Panc1 (cell line): Measurements from ENCODE around the gene FAM131A. TPM values are rescaled to one million over a fixed set of nuclear protein-coding genes. Genes with fewer than 3 reads are reported as not detected.

Experiments used
- ATAC-seq: fragments of 200-7000 bp; cut with Tn5 transposase; 2 replicates; pipeline ENCODE4 v1.9.1; 2020; ENCODE audit warnings: mild to moderate bottlenecking, moderate library complexity
- BruUV-seq: library from RNA; stranded (reverse); fragments of 400-500 nt; replicated peaks from 2 replicates; lab custom pipeline; 2021; lab: Mats Ljungman, UMichigan
- CTCF ChIA-PET: fragments of 300-600 bp; sonication (Branson Sonifier 250); formaldehyde crosslinking; loops from one replicate; lab custom pipeline; 2022; ENCODE audit warnings: antibody characterized with exemption; lab: Charles Lee
- POLR2A ChIA-PET: fragments of 300-600 bp; sonication (Branson Sonifier 250); formaldehyde crosslinking; loops from one replicate; lab custom pipeline; 2022; ENCODE audit warnings: antibody characterized with exemption; lab: Charles Lee
- DNase-seq: peaks from one replicate; pipeline ENCODE4 v3.0.0-alpha.2; 2010; ENCODE audit warnings: low read depth, low spot score
- H3K27ac ChIP-seq: 2 replicates; pipeline ENCODE4 v1.5.1; 2011; ENCODE audit warnings: mild to moderate bottlenecking, low read length, inconsistent platforms
- H3K27me3 ChIP-seq: fragments of 200-500 bp; sonication (Bioruptor generic); 2 replicates; pipeline ENCODE4 v1.6.0; 2014; ENCODE audit warnings: low read length, inconsistent platforms; ENCODE audit not compliant: control insufficient read depth, insufficient read depth
- H3K36me3 ChIP-seq: fragments of 200-500 bp; sonication (Bioruptor generic); 2 replicates; pipeline ENCODE4 v1.5.1; 2014; ENCODE audit warnings: inconsistent platforms, mild to moderate bottlenecking, low read length, moderate library complexity; ENCODE audit not compliant: control insufficient read depth, insufficient read depth
- H3K4me1 ChIP-seq: 2 replicates; pipeline ENCODE4 v1.5.1; 2011; ENCODE audit warnings: inconsistent platforms, mild to moderate bottlenecking, low read length, moderate library complexity; ENCODE audit not compliant: control insufficient read depth, insufficient read depth
- H3K4me3 ChIP-seq, 2 experiments: 2 replicates each; pipeline ENCODE4 v1.5.1; 2011 to 2012; ENCODE audit warnings: low read depth in 2 of 2, low read length in 2 of 2, mild to moderate bottlenecking in 2 of 2, inconsistent platforms in 1 of 2, moderate library complexity in 1 of 2
- H3K9me3 ChIP-seq: fragments of 200-500 bp; sonication (Bioruptor generic); 2 replicates; pipeline ENCODE4 v1.5.1; 2014; ENCODE audit warnings: low read depth, mild to moderate bottlenecking, inconsistent platforms, low read length, moderate library complexity; ENCODE audit not compliant: control insufficient read depth, insufficient read depth
- CTCF ChIP-seq: fragments of 450-650 bp; IDR thresholded peaks from 2 replicates; pipeline ENCODE4 v1.5.1; 2017; ENCODE audit warnings: mild to moderate bottlenecking
- POLR2AphosphoS5 ChIP-seq: IDR thresholded peaks from 2 replicates; pipeline ENCODE4 v1.6.1; 2012; ENCODE audit warnings: mild to moderate bottlenecking, low read depth, low read length, moderate library complexity
- SIN3A ChIP-seq: IDR thresholded peaks from 2 replicates; pipeline ENCODE4 v1.6.1; 2012; ENCODE audit warnings: low read depth, mild to moderate bottlenecking, low read length, moderate library complexity, borderline replicate concordance; ENCODE audit not compliant: insufficient read depth
- TCF7L2 ChIP-seq: IDR thresholded peaks from 2 replicates; pipeline ENCODE4 v1.6.1; 2011; ENCODE audit warnings: mild to moderate bottlenecking, low read depth, low read length, inconsistent platforms
- in situ Hi-C: cut with HindIII; loops from 2 replicates; pipeline ENCODE4 v1.10.0; 2016; ENCODE audit warnings: low sequenced_read_pairs, low pct_unique_long_range_greater_than_20kb
- intact Hi-C: fragments of 100-400 bp; cut with micrococcal nuclease; formaldehyde crosslinking; loops from one replicate; pipeline ENCODE4 v1.10.0; 2022; ENCODE audit not compliant: unreplicated experiment
- total RNA-seq: library from RNA; stranded (reverse); gene quantifications from one replicate; pipeline ENCODE4 v1.2.1, GENCODE V29; 2021; ENCODE audit not compliant: unreplicated experiment
- TF ChIP-seq, protein P1 (sequence below), 2 experiments: IDR thresholded peaks; 2 replicates each; pipeline ENCODE4 v1.6.1; 2011 to 2012; ENCODE audit warnings: low read depth in 2 of 2, control low read depth in 1 of 2, low read length in 1 of 2, mild to moderate bottlenecking in 1 of 2, moderate library complexity in 1 of 2; ENCODE audit not compliant: insufficient read depth in 1 of 2

FAM131A gene
- total RNA-seq, 1 experiment from 2014 or later: 30.1 TPM

- no peaks in the 10 kb centered on the region for H3K27me3 ChIP-seq
- no peaks in the 10 kb centered on the region for H3K9me3 ChIP-seq
- DNase-seq (no peak), ATAC-seq (no peak)
- H3K36me3 ChIP-seq: peaks cover 13% of the 10 kb centered on the region
- in situ Hi-C loops: no loop called here
- no TSS peak for BruUV-seq
- TF ChIP-seq SIN3A: 0 out of 2 replicates have a peak, but pooled peaks have one; percentile 2
- no peak for TF ChIP-seq TCF7L2
- CTCF ChIA-PET: no interaction called here
- peak overlapping the region; percentile 91 to 96 for H3K4me3 ChIP-seq
- POLR2A ChIA-PET: no interaction called here
- intact Hi-C loops: no loop called here
- H3K4me1 ChIP-seq: peaks cover 40% of the 10 kb centered on the region
- peak overlapping the region; percentile 94 for H3K27ac ChIP-seq
Measured at GRCh38 chr3:184315543-184315867, 21.9 kb upstream of the FAM131A start.

DNA sequence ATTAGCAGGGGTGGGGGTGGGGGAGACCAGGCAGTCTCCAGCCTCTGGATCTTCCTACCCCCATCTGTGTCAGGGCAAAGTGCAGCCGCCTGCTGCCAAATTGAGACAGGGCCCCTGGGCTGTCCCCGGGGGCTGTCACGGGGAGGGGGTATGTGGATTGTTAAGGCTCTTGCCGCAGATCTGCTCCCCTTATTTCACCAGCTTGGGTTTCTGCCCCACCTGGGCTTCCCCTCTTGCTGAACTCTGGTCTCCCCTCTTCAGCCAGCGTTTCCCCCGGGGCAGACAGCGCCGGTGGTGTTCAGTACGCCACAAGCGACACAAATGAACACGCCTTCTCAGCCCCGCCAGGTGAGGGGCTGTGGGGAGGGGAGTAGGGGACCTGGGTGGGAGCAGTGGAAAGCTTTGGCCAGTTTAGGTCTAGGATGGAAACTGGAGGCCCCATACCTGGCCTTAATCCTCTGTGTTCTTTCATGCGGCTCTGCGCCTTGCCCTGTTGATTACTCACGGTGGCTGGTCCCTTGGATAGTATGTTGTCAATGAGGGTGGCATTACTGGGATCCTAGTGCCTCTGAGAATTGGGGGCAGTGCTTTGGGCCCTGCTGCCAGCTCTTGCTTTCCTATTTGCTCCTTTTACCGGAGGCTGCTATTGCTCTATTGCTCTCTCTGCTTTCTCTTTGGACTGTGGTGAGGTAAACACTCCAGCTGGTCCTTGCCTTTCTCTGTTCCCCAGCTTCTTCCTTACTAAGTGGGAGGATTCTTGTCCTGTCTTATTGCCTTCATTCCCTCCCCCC, 21.3 kb upstream of the FAM131A start:
- no peak for ATAC-seq
- peaks cover 44% of the 10 kb centered on the region for H3K4me1 ChIP-seq
- no peaks in the 10 kb centered on the region for H3K27me3 ChIP-seq
- no peak for TF ChIP-seq SIN3A
- no peak for TF ChIP-seq CTCF
- TF ChIP-seq, protein P1, sequence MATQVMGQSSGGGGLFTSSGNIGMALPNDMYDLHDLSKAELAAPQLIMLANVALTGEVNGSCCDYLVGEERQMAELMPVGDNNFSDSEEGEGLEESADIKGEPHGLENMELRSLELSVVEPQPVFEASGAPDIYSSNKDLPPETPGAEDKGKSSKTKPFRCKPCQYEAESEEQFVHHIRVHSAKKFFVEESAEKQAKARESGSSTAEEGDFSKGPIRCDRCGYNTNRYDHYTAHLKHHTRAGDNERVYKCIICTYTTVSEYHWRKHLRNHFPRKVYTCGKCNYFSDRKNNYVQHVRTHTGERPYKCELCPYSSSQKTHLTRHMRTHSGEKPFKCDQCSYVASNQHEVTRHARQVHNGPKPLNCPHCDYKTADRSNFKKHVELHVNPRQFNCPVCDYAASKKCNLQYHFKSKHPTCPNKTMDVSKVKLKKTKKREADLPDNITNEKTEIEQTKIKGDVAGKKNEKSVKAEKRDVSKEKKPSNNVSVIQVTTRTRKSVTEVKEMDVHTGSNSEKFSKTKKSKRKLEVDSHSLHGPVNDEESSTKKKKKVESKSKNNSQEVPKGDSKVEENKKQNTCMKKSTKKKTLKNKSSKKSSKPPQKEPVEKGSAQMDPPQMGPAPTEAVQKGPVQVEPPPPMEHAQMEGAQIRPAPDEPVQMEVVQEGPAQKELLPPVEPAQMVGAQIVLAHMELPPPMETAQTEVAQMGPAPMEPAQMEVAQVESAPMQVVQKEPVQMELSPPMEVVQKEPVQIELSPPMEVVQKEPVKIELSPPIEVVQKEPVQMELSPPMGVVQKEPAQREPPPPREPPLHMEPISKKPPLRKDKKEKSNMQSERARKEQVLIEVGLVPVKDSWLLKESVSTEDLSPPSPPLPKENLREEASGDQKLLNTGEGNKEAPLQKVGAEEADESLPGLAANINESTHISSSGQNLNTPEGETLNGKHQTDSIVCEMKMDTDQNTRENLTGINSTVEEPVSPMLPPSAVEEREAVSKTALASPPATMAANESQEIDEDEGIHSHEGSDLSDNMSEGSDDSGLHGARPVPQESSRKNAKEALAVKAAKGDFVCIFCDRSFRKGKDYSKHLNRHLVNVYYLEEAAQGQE (IDR thresholded peaks at IDR 0.05; ENCODE audit: insufficient read depth in 1 of 2, low read depth in 2 of 2, low read length in 1 of 2): no peak
- no peak; the same call in 1 of the 2 replicates for TF ChIP-seq POLR2AphosphoS5
- no peak for TF ChIP-seq TCF7L2
- no TSS peak for BruUV-seq
- peak overlapping the region; percentile 94 for H3K27ac ChIP-seq
- POLR2A ChIA-PET: no interaction called here
- in situ Hi-C loops (no loop called here), intact Hi-C loops (no loop called here)
- peak overlapping the region; percentile 91 to 96 for H3K4me3 ChIP-seq
- DNase-seq: no peak
- H3K36me3 ChIP-seq: peaks cover 19% of the 10 kb centered on the region
- CTCF ChIA-PET: no interaction called here
- no peaks in the 10 kb centered on the region for H3K9me3 ChIP-seq

- peaks cover 26% of the 10 kb centered on the region for H3K36me3 ChIP-seq
- no peaks in the 10 kb centered on the region for H3K27me3 ChIP-seq
- no peaks in the 10 kb centered on the region for H3K9me3 ChIP-seq
- intact Hi-C loops (no loop called here), in situ Hi-C loops (no loop called here)
- no peak for ATAC-seq
- TF ChIP-seq SIN3A (no peak), POLR2AphosphoS5 (0 out of 2 replicates have a peak, but pooled peaks have one; percentile 24)
- ChIA-PET POLR2A (no interaction called here), CTCF (no interaction called here)
- H3K27ac ChIP-seq: peak overlapping the region; percentile 94
- H3K4me1 ChIP-seq: peaks cover 44% of the 10 kb centered on the region
- DNase-seq: no peak
- BruUV-seq: no TSS peak
- H3K4me3 ChIP-seq: peak overlapping the region; percentile 91 to 96
Measured at GRCh38 chr3:184316792-184317191, 20.6 kb upstream of the FAM131A start.
